Measurements from ENCODE around the gene PCMT1.

- TF ChIP-seq CTCF (IDR thresholded peaks at IDR 0.05) (no peak), POLR2A (IDR thresholded peaks at IDR 0.05) (no peak)
Measured at GRCh38 chr6:149815788-149816187, 66.2 kb downstream of the PCMT1 start.

Measured in ovary (tissue), 3 donors.